Forelimb muscle (tissue), 1 donor: Measurements from ENCODE around the gene TTYH3. TPM values are rescaled to one million over a fixed set of nuclear protein-coding genes. Genes with fewer than 3 reads are reported as not detected.

Source experiments
- DNase-seq: peaks from one replicate; pipeline ENCODE4 v3.0.0-alpha.2; 2013; ENCODE audit warnings: low read depth
- polyA plus RNA-seq: library from polyadenylated mRNA; unstranded; fragments of 120-200 nt; gene quantifications from one replicate; pipeline ENCODE4 v1.2.1, GENCODE V29; 2013; ENCODE audit not compliant: insufficient read length

Gene TTYH3
- polyA plus RNA-seq, 1 donor, result 71.4 TPM

GRCh38 chr7:2708547-2709310, 76.9 kb downstream of the TTYH3 start:
- no peak for DNase-seq

DNA sequence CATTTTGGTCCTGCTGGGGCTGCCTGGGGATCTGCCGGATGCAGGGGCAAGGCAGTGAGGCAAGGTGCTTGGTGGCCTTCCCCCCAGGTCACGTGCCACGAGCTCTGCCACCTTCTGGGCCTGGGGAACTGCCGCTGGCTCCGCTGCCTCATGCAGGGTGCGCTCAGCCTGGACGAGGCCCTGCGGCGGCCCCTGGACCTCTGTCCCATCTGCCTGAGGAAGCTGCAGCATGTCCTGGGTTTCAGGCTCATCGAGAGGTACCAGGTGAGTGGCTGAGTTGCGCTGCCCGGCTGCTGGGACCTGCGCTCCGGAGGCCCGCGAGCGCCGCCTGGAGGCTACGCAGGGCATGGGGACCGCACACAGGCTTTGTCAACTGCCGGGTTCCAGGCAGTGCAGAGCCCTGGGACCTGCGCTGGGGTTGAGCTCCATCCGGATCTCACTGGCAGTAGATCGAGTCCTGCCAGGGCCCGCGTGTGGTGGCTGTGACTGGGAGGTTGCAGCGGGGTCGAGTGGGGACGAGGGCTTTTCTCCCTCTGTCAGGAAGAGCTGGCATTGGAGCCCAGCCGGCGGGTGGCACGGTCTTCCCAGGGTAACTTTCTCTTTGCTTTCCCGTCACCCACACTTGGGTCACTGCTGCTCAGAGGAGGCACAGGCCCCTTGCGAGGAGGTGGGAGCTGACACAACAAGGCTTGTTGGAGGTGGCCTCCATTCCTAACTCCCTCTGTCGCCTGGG, 77.9 kb downstream of the TTYH3 start:
- no peak for DNase-seq

- no peak for DNase-seq
Measured at GRCh38 chr7:2710286-2710655, 78.5 kb downstream of the TTYH3 start.

GRCh38 chr7:2710901-2711551, 79.2 kb downstream of the TTYH3 start:
- no peak for DNase-seq

DNA sequence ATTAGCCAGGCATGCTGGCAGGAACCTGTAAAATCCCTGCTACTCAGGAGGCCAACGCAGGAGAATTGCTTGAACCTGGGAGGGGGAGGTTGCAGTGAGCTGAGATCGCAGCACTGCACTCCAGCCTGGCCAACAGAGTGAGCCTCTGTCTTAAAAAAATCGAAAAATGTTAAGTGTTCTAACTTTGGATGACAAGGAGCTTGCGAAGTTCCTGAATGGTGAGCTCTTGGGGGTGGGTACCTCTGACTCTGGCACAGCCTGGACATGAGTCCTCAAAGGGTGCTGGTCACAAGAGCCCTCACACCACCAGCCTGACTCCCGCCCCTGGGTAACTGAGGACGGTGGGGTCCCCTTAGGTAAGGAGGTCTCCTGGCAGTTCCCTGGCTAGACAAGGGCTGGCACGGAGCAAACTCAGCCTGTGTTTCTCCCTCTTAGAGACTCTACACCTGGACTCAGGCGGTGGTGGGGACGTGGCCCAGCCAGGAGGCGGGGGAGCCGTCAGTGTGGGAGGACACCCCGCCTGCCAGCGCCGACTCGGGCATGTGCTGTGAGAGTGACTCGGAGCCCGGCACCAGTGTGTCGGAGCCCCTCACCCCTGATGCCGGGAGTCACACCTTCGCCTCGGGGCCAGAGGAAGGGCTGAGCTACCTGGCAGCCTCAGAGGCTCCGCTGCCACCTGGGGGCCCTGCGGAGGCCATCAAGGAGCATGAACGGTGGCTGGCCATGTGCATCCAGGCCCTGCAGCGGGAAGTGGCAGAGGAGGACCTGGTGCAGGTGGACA, 80.3 kb downstream of the TTYH3 start:
- DNase-seq, result no peak

GRCh38 chr7:2713370-2713769, 81.6 kb downstream of the TTYH3 start:
- no peak for DNase-seq

- no peak for DNase-seq
Measured at GRCh38 chr7:2713978-2714377, 82.2 kb downstream of the TTYH3 start.

Other genes starting within 250 kb of the TTYH3 start
- gene CHST12, start 228.4 kb upstream of the TTYH3 start, polyA plus RNA-seq, result 9.3 TPM
- not detected for gene GRIFIN, start 155.6 kb upstream of the TTYH3 start, polyA plus RNA-seq
- 19.7 TPM for gene LFNG, start 112.2 kb upstream of the TTYH3 start, polyA plus RNA-seq
- gene BRAT1, start 76.5 kb upstream of the TTYH3 start, polyA plus RNA-seq, result 20.3 TPM
- 5.4 TPM for gene IQCE, start 73.0 kb upstream of the TTYH3 start, polyA plus RNA-seq
- 0.29 TPM for gene AMZ1, start 56.2 kb downstream of the TTYH3 start, polyA plus RNA-seq
- 26.5 TPM for gene GNA12, start 212.3 kb downstream of the TTYH3 start, polyA plus RNA-seq